Uterus (tissue), 2 donors: ENCODE results near the gene MYOZ3.

ENCODE experiments used
- POLR2A ChIP-seq, 2 donors: fragments of 450-650 bp; IDR thresholded peaks; one replicate each; pipeline ENCODE4 v1.6.1; 2016; ENCODE audit warnings: antibody characterized with exemption in 2 of 2, mild to moderate bottlenecking in 1 of 2, moderate library complexity in 1 of 2
- TF ChIP-seq, protein P1 (sequence below), 4 experiments: fragments of 200-600 bp in 2 of 4; fragments of 450-650 bp in 2 of 4; sonication (generic) in 2 of 4; IDR thresholded peaks; one replicate each; pipeline ENCODE4 v1.5.1; 2016 to 2019; ENCODE audit warnings: antibody characterized with exemption in 4 of 4, mild to moderate bottlenecking in 2 of 4, moderate library complexity in 1 of 4

GRCh38 chr5:150690760-150691159, 29.7 kb downstream of the MYOZ3 start:
- TF ChIP-seq, protein P1, sequence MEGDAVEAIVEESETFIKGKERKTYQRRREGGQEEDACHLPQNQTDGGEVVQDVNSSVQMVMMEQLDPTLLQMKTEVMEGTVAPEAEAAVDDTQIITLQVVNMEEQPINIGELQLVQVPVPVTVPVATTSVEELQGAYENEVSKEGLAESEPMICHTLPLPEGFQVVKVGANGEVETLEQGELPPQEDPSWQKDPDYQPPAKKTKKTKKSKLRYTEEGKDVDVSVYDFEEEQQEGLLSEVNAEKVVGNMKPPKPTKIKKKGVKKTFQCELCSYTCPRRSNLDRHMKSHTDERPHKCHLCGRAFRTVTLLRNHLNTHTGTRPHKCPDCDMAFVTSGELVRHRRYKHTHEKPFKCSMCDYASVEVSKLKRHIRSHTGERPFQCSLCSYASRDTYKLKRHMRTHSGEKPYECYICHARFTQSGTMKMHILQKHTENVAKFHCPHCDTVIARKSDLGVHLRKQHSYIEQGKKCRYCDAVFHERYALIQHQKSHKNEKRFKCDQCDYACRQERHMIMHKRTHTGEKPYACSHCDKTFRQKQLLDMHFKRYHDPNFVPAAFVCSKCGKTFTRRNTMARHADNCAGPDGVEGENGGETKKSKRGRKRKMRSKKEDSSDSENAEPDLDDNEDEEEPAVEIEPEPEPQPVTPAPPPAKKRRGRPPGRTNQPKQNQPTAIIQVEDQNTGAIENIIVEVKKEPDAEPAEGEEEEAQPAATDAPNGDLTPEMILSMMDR (IDR thresholded peaks at IDR 0.05), result no peak
- TF ChIP-seq POLR2A (IDR thresholded peaks at IDR 0.05), result no peak
